Tibial artery (tissue), 4 donors: ENCODE results near the gene RPTOR.

ENCODE experiments used
- DNase-seq, 2 donors: peaks; one replicate each; pipeline ENCODE4 v3.0.0-alpha.2; 2019
- H3K27ac ChIP-seq, 2 donors: fragments of 200-600 bp; sonication (generic) in 1 of 2; 1 replicate in 1 of 2; 2 replicates in 1 of 2; pipeline ENCODE4 v1.5.1; 2018 to 2019; ENCODE audit warnings: mild to moderate bottlenecking in 1 of 2
- H3K27me3 ChIP-seq, 2 donors: fragments of 200-600 bp; sonication (generic) in 1 of 2; one replicate each; pipeline versions ENCODE4 v1.5.1 to v1.6.0; 2016 to 2019
- H3K36me3 ChIP-seq, 3 donors: fragments of 200-600 bp; sonication (generic) in 2 of 3; one replicate each; pipeline ENCODE4 v1.5.1; 2016 to 2019; ENCODE audit warnings: mild to moderate bottlenecking in 2 of 3
- H3K4me1 ChIP-seq, 4 donors: fragments of 200-600 bp; sonication (generic) in 2 of 4; 1 replicate in 3 of 4; 2 replicates in 1 of 4; pipeline ENCODE4 v1.5.1; 2016 to 2019
- H3K4me3 ChIP-seq, 2 donors: fragments of 200-600 bp; sonication (generic) in 1 of 2; 1 replicate in 1 of 2; 2 replicates in 1 of 2; pipeline ENCODE4 v1.5.1; 2018 to 2019; ENCODE audit warnings: mild to moderate bottlenecking in 2 of 2
- H3K9me3 ChIP-seq, 3 donors: fragments of 200-600 bp; sonication (generic) in 1 of 3; one replicate each; pipeline ENCODE4 v1.5.1; 2016 to 2019
- CTCF ChIP-seq, 2 experiments: fragments of 200-600 bp in 1 of 2; fragments of 450-650 bp in 1 of 2; IDR thresholded peaks; one replicate each; pipeline ENCODE4 v1.5.1; 2017 to 2019; ENCODE audit warnings: antibody characterized with exemption in 2 of 2, mild to moderate bottlenecking in 1 of 2, moderate library complexity in 1 of 2
- intact Hi-C: fragments of 100-400 bp; cut with DNase I; formaldehyde crosslinking; loops from one replicate; pipeline ENCODE4 v1.15.0; 2023; ENCODE audit warnings: low total_unique reads

Gene RPTOR

GRCh38 chr17:80745183-80745582, 200.5 kb downstream of the RPTOR start:
- intact Hi-C loops, result no loop called here
- Histone ChIP-seq H3K4me3 (no peak overlapping the region), H3K27ac (no peak overlapping the region), H3K9me3 (no peaks in the 10 kb centered on the region), H3K36me3 (no peaks in the 10 kb centered on the region), H3K27me3 (no peaks in the 10 kb centered on the region), H3K4me1 (no peaks in the 10 kb centered on the region)
- no peak for TF ChIP-seq CTCF (IDR thresholded peaks at IDR 0.05)
- DNase-seq, result no peak

- Histone ChIP-seq H3K27ac (no peak overlapping the region), H3K4me1 (no peaks in the 10 kb centered on the region)
Measured at GRCh38 chr17:80746262-80746935, 201.8 kb downstream of the RPTOR start.

GRCh38 chr17:80747469-80747868, 202.8 kb downstream of the RPTOR start:
- no peak for DNase-seq
- Histone ChIP-seq H3K4me3 (no peak overlapping the region), H3K9me3 (no peaks in the 10 kb centered on the region), H3K4me1 (no peaks in the 10 kb centered on the region), H3K27ac (no peak overlapping the region), H3K27me3 (no peaks in the 10 kb centered on the region), H3K36me3 (no peaks in the 10 kb centered on the region)
- TF ChIP-seq CTCF (IDR thresholded peaks at IDR 0.05), result no peak
- intact Hi-C loops, result no loop called here

More at GRCh38 chr17:80746262-80746935, 201.8 kb downstream of the RPTOR start:
- no peak for TF ChIP-seq CTCF (IDR thresholded peaks at IDR 0.05)
- H3K4me3 ChIP-seq, result no peak overlapping the region
- no peaks in the 10 kb centered on the region for H3K27me3 ChIP-seq
- no peaks in the 10 kb centered on the region for H3K36me3 ChIP-seq
- H3K9me3 ChIP-seq, result no peaks in the 10 kb centered on the region
- intact Hi-C loops, result no loop called here
- DNase-seq, result no peak

GRCh38 chr17:80749611-80750010, 205.0 kb downstream of the RPTOR start:
- no peak for TF ChIP-seq CTCF (IDR thresholded peaks at IDR 0.05)
- peaks cover 0 to 9% (median 8%) of the 10 kb centered on the region in 3 donors for H3K36me3 ChIP-seq
- no peak for DNase-seq
- no peaks in the 10 kb centered on the region for H3K4me1 ChIP-seq
- H3K4me3 ChIP-seq, result no peak overlapping the region
- H3K27ac ChIP-seq, result no peak overlapping the region
- intact Hi-C loops, result no loop called here
- no peaks in the 10 kb centered on the region for H3K9me3 ChIP-seq
- H3K27me3 ChIP-seq, result no peaks in the 10 kb centered on the region

- H3K36me3 ChIP-seq, result peaks cover 0 to 16% (median 15%) of the 10 kb centered on the region in 3 donors
- no peaks in the 10 kb centered on the region for H3K4me1 ChIP-seq
- no peak overlapping the region for H3K27ac ChIP-seq
- no peak for TF ChIP-seq CTCF (IDR thresholded peaks at IDR 0.05)
- H3K9me3 ChIP-seq, result no peaks in the 10 kb centered on the region
- intact Hi-C loops, result no loop called here
- no peaks in the 10 kb centered on the region for H3K27me3 ChIP-seq
- H3K4me3 ChIP-seq, result no peak overlapping the region
- DNase-seq, result no peak
Measured at GRCh38 chr17:80750263-80750662, 205.6 kb downstream of the RPTOR start.
